ENCODE data around the gene NKX2-1. TPM values are rescaled to one million over a fixed set of nuclear protein-coding genes. Genes with fewer than 3 reads are reported as not detected.

The NKX2-1 gene
- total RNA-seq, 2 experiments from 2014 or later, result not detected

GRCh38 chr14:36515896-36516718 is 3.9 kb downstream of the NKX2-1 start:
- no peaks in the 10 kb centered on the region for H3K9me3 Mint-ChIP-seq
- H3K27me3 ChIP-seq (ENCODE audit: control insufficient read depth in 1 of 2, insufficient read depth in 2 of 2, low read length in 2 of 2), result peaks cover 58 to 84% of the 10 kb centered on the region in 2 experiments
- no peak overlapping the region for H3K27ac Mint-ChIP-seq
- peaks cover 6% of the 10 kb centered on the region for H3K4me1 Mint-ChIP-seq (ENCODE audit: low read depth)
- no peaks in the 10 kb centered on the region for H3K36me3 Mint-ChIP-seq (ENCODE audit: low read depth)
- no peak for TF ChIP-seq CTCF (IDR thresholded peaks at IDR 0.05)
- CTCF ChIA-PET, result no interaction called here
- H3K27me3 Mint-ChIP-seq, result peaks cover 66% of the 10 kb centered on the region
- no peak for DNase-seq
- peaks cover 20% of the 10 kb centered on the region for H3K4me1 ChIP-seq (ENCODE audit: insufficient read depth, low read length)
- H3K27ac ChIP-seq (ENCODE audit: low read depth in 1 of 2, low read length in 2 of 2), result no peak overlapping the region
- no peak overlapping the region for H3K4me3 Mint-ChIP-seq
- H3K9me3 ChIP-seq (ENCODE audit: control insufficient read depth in 1 of 2, insufficient read depth in 1 of 2, low read length in 2 of 2), result peaks cover 0 to 44% of the 10 kb centered on the region in 2 experiments
- POLR2A ChIA-PET, result no interaction called here
- ATAC-seq (ENCODE audit: poor library complexity), result no peak
- H3K36me3 ChIP-seq (ENCODE audit: insufficient read depth, low read length), result no peaks in the 10 kb centered on the region
- no peak overlapping the region for H3K4me3 ChIP-seq (ENCODE audit: low read length)
- intact Hi-C loops (cut with DNase I, micrococcal nuclease), result no loop called here

GRCh38 chr14:36515105-36515593 is 4.9 kb downstream of the NKX2-1 start:
- Histone ChIP-seq H3K27ac (ENCODE audit: low read depth in 1 of 2, low read length in 2 of 2) (no peak overlapping the region), H3K4me1 (ENCODE audit: insufficient read depth, low read length) (peaks cover 11% of the 10 kb centered on the region), H3K36me3 (ENCODE audit: insufficient read depth, low read length) (no peaks in the 10 kb centered on the region), H3K4me3 (ENCODE audit: low read length) (no peak overlapping the region), H3K9me3 (ENCODE audit: control insufficient read depth in 1 of 2, insufficient read depth in 1 of 2, low read length in 2 of 2) (peaks cover 0 to 43% of the 10 kb centered on the region in 2 experiments), H3K27me3 (ENCODE audit: control insufficient read depth in 1 of 2, insufficient read depth in 2 of 2, low read length in 2 of 2) (peaks cover 57 to 86% of the 10 kb centered on the region in 2 experiments)
- ChIA-PET CTCF (no interaction called here), POLR2A (no interaction called here)
- Mint-ChIP-seq H3K4me1 (ENCODE audit: low read depth) (peaks cover 6% of the 10 kb centered on the region), H3K9me3 (no peaks in the 10 kb centered on the region), H3K36me3 (ENCODE audit: low read depth) (no peaks in the 10 kb centered on the region), H3K27ac (no peak overlapping the region), H3K4me3 (no peak overlapping the region), H3K27me3 (peaks cover 69% of the 10 kb centered on the region)
- no peak for TF ChIP-seq CTCF (IDR thresholded peaks at IDR 0.05)
- ATAC-seq (ENCODE audit: poor library complexity) (no peak), DNase-seq (no peak)
- intact Hi-C loops (cut with DNase I, micrococcal nuclease), result no loop called here

GRCh38 chr14:36514278-36515104 is 5.5 kb downstream of the NKX2-1 start:
- peaks cover 61 to 86% of the 10 kb centered on the region in 2 experiments for H3K27me3 ChIP-seq (ENCODE audit: control insufficient read depth in 1 of 2, insufficient read depth in 2 of 2, low read length in 2 of 2)
- H3K27ac Mint-ChIP-seq, result no peak overlapping the region
- intact Hi-C loops (cut with DNase I, micrococcal nuclease), result no loop called here
- CTCF ChIA-PET, result no interaction called here
- ATAC-seq (ENCODE audit: poor library complexity) (no peak), DNase-seq (no peak)
- H3K4me3 Mint-ChIP-seq, result no peak overlapping the region
- H3K36me3 ChIP-seq (ENCODE audit: insufficient read depth, low read length), result no peaks in the 10 kb centered on the region
- no peak for TF ChIP-seq CTCF (IDR thresholded peaks at IDR 0.05)
- peaks cover 3% of the 10 kb centered on the region for H3K4me1 Mint-ChIP-seq (ENCODE audit: low read depth)
- no peaks in the 10 kb centered on the region for H3K9me3 Mint-ChIP-seq
- POLR2A ChIA-PET, result no interaction called here
- H3K36me3 Mint-ChIP-seq (ENCODE audit: low read depth), result no peaks in the 10 kb centered on the region
- peaks cover 0 to 41% of the 10 kb centered on the region in 2 experiments for H3K9me3 ChIP-seq (ENCODE audit: control insufficient read depth in 1 of 2, insufficient read depth in 1 of 2, low read length in 2 of 2)
- H3K27ac ChIP-seq (ENCODE audit: low read depth in 1 of 2, low read length in 2 of 2), result no peak overlapping the region
- no peak overlapping the region for H3K4me3 ChIP-seq (ENCODE audit: low read length)
- peaks cover 73% of the 10 kb centered on the region for H3K27me3 Mint-ChIP-seq
- H3K4me1 ChIP-seq (ENCODE audit: insufficient read depth, low read length), result peaks cover 5% of the 10 kb centered on the region
